GM04503 (cell line): ENCODE measurements around the gene SOWAHD.
"Not testable (repeated sequence)": the region's sequence is repeated elsewhere in the genome, so short reads cannot be mapped to it uniquely, and the experiment has no call there.

Source experiments
- DNase-seq: peaks from one replicate; pipeline ENCODE4 v3.0.0-alpha.2; 2012; ENCODE audit warnings: low read depth

Gene SOWAHD

GRCh38 chrX:119757979-119758730, at the start of gene SOWAHD:
Gene SOWAHD, plus strand, starts transcription at chrX:119758588. Its CDS starts 80 bp downstream, at chrX:119758668.
- DNase-seq, result no peak

- no peak for DNase-seq
Observed at GRCh38 chrX:119708936-119709335, 49.5 kb upstream of the SOWAHD start.

DNA sequence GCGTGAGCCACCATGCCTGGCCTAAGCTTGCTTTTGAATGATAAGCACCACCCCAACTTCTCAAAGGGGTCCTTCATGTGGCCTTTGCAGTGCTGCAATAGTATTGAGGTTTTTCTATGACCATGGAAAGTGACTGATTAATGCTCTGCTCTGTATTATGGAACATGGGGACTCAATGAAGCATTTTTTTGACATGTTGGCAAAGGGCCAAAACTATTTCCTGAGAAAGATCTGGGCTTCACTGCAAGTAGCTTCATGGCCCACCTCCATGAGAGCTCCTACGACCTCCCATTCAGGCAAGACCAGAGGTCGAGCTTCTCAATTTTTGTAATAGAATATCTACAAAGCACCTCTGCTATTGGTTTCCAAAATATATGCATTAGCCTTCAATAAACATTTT, 48.8 kb upstream of the SOWAHD start:
- DNase-seq, result no peak

DNA sequence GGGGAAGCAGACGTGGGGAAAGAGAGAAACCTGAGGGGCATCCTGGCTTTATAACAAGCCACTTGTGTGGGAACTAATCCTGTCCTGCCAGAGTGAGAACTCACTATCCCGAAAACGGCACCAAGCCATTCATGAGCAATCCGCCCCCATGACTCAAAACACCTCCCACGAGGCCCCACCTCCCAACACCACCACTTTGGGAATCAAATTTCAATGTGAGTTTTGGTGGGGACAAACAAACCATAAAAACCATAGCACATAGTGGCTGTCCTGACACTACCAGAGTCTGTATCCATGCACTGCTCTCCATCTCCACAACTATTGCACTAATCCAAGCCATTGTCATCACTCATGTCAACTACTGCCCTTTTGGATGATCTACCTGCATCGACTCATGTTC, 36.9 kb upstream of the SOWAHD start:
- no peak for DNase-seq

DNA sequence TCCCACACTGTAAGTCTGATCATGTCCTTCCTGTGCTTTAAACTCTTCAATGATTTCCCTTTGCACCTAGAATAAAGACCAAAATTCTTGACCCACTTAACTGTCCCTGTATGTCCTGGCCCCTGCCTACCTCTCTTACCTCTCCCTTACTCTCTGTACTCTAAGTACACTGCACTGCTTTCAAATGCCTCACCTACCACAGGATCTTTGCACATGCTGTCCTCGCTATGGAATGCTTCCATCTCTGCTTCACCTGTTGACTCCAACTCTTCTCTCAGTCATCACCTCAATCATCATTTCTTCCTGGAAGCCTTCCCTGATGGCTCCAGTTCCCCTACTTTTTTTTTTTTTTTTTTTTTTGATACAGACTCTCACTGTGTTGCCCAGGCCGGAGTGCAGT, 36.5 kb upstream of the SOWAHD start:
- no peak for DNase-seq

DNA sequence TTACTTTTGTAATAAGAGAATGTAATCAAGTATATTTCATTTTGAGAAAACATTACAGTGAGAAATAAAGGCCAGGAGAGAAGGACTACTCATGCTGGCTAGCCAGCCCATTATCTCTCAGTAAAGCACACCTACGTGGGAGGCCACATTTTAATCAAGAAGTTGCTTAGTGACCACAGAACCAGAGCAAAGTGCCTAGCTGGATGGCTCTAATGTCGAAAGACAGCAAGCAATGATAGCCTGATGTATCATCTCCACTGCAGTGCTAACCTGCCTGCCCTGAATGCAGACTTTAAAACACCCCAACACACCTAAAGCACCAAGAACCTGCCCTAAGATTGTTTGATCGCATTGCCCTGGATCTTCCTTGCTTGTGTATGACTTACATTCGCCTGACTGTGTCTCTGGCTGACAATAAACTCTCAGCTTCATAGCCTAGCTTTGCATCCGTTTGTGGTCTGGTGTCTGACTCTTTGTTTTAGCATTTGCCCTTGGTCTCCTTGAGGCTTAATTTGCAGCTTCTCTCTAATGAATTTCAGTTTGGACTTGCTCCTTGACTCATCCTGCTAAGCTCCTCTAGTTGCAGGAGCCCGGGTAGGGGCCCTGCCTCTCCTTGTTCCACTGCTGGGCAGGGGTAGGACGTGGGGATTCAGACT, 31.4 kb upstream of the SOWAHD start:
- no peak for DNase-seq

GRCh38 chrX:119728487-119728886, 29.9 kb upstream of the SOWAHD start:
- no peak for DNase-seq

DNA sequence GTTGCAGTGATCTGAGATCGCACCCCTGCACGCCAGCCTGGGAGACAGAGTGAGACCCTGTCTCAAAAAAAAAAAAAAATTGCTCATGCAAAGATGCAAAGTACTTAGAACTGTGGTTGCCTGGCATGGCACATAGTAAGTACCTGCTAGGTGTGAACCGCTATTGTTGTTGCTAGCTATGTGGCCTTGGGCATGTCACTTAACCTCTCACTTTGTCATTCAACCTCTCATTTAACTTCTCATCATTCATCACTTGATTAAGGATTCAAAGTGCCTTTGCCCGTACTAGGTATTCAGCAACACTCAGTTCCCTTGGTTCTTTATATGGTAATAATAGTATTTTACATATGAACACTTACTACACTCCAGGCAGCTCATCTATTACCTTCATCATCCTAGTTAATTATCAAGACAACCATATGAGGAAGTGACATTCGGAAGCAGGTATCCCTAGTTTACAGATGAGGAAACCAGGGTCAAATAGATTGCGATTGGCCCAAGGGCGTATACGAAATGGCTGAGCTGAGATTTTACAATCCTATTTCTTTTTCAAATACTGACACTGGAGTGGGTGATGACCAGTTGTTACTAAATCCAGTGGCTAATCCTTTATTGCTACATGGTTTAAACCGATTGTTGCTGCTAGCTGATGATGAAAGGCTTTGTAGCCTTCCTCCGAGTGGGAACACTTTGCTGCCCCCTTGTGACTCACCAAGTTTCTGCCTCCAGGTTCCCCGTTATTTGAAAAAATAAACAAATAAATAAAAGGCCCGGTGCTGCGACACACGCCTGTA, 28.8 kb upstream of the SOWAHD start:
- peak; percentile 33 for DNase-seq

DNA sequence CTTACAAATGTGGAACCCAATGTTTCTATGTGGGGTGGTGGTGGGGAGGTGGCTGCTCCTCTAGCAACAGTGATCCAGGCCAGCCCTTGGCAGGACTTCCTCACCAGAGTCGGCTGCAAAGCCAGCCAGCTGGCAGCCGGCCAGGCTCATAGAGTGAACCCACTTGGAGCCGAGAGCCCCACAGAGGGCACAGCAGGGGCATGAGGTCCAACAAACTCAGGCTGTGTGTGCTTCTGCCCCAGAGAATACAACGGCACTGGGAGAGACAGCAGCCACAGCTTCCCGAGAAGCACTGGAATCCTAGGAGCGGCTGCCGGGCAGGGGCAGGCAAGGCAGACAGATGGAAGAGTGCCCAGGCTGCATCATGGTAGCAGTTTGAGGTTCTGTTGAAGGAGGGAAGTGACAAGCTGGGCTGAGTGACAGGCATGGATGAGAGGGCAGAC, 23.5 kb upstream of the SOWAHD start:
- no peak for DNase-seq

- no peak for DNase-seq
Observed at GRCh38 chrX:119735467-119735866, 22.9 kb upstream of the SOWAHD start.

DNA sequence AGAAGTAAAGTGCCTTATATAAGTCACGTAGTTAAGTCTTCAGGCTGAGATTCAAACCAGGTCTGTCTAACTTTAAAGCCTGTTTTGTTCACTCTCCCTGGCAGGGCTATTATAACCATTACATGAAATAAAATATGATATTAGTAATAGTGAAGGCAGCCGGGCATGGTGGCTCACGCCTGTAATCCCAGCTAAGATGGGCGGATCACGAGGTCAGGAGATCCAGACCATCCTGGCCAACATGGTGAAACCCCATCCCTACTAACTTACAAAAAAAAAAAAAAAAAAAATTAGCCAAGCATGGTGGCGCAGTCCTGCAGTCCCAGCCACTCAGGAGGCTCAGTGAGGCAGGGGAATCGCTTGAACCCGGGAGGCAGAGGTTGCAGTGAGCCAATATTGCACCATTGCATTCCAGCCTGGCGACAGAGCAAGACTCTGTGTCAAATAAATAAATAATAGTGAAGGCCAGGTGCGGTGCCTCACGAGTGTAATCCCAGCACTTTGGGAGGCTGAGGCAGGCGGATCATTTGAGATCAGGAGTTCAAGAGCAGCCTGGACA, 22.1 kb upstream of the SOWAHD start:
- DNase-seq, result no peak

DNA sequence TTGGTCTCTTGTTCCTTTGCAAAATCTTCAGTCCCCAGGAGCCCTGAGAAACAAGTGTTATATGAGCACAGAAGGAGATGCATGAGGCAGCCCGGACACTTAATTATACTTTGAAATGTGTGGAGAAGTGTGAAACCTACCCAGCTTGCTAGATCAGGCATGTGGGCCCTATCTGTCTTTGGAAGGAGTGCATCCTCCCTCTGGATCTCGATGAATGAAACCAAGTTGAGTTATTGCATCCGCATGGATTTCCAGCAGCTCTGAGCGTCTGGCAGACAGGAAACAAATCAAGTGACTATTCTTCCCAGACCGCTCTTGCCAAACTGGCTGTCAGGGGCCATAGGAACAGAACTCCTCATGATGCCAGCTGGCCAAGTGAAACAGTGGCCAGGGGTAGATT, 19.6 kb upstream of the SOWAHD start:
- DNase-seq, result no peak

DNA sequence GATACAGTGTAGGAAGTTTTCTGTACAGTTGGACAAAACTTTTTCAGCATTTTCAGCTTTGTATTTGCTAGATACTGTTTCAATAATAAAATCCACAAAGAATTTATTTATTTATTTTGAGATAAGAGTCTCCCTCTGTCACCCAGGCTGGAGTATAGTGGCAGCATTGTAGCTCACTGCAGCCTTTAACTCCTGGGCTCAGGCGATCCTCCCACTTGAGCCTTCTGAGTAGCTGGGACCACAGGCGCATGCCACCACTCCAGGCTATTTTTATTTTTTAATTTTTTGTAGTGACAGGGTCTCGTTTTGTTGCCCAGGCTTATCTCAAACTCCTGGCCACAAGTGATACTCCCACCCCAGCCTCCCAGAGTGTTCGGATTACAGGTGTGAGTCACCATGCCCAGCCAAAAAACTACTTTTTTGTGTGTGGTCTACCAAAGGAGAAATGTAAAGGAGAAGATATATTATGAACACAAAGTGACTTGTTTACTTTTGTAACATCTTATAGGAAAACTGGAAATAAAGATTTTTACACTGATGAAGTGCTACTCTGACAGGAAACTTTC, 13.0 kb upstream of the SOWAHD start:
- no peak for DNase-seq

GRCh38 chrX:119750131-119750530, 8.3 kb upstream of the SOWAHD start:
- DNase-seq, result not testable (repeated sequence)

DNA sequence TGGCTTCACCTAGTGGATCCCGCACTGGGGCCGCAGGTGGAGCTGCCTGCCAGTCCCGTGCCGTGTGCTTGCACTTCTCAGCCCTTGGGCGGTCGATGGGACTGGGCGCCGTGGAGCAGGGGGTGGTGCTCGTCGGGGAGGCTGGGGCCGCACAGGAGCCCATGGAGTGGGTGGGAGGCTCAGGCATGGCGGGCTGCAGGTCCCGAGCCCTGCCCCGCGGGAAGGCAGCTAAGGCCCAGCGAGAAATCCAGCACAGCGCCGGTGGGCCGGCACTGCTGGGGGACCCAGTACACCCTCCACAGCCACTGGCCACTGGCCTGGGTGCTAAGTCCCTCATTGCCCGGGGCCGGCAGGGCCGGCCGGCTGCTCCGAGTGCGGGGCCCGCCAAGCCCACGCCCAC, 7.6 kb upstream of the SOWAHD start:
- not testable (repeated sequence) for DNase-seq

DNA sequence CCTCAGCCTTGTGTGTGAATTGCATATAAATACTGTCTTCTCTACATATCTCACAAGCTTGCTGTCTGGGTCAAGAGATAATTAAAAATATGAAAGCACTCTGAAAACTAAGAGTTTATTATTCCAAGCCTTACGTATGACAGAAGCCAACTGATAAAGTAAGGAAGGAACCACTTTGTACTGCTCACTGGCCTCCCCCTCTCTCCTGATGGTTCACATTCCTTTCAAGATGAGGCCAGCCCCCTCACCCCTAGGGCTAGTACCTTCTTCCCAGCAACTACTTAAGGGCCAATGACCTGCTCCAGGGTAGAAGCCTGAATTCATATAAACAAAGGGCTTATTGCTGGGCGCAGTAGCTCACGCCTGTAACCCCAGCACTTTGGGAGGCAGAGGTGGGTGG, 5.4 kb upstream of the SOWAHD start:
- DNase-seq, result no peak

- DNase-seq, result no peak
Observed at GRCh38 chrX:119753639-119754257, 4.6 kb upstream of the SOWAHD start.

DNA sequence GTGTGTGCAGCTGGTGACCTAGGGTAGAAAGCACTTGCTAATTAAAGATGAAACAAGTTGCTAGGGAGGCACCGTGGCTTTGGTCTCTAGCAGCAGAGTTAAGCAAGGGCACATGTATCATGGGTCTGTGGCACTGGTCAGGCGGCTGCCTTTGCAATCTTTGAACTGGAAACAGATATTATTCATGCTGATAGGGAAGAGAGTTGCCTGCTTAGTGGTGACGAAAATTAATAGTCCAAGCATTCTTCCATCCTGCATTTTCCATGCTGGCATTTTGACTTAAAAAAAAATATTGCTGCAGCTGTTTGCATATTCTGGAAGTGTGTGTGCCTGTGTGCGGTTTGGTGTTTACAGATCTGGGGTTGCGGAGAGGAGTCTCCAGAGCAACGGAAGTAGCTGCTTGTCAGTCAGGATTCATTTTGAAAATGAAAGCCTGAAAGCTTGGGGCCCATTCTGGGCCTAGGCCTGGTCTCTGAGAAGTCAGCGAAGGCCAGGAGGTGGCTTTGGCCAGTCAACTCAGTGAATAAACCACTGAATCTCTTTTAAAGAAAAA, 2.3 kb upstream of the SOWAHD start:
- no peak for DNase-seq

GRCh38 chrX:119756926-119757635, 1.3 kb upstream of the SOWAHD start:
- no peak for DNase-seq

DNA sequence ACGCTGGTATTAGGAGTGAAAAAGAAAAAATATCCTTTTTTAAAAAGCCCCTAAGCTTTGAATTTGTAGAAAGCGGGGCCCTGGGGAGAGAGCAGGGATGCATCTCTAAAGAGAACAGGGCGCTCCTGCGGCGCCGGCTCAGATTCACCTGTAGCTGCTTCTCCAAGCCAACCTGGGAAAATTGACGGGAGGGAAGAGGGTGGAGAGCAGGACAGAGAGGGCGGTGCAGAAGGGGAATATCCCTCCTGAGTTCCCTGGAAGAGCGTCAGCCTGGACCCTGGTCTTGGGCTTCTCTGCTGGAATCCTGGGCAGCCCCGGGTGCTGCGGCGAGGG, 776 bp upstream of the SOWAHD start:
- DNase-seq, result no peak

- DNase-seq, result no peak
Observed at GRCh38 chrX:119758731-119759247, 401 bp downstream of the SOWAHD start.
